NOMO-1 (cell line): ENCODE results near the gene TSNAXIP1.
"Not testable (repeated sequence)": the region's sequence is repeated elsewhere in the genome, so short reads cannot be mapped to it uniquely, and the experiment has no call there.

Experiments used
- DNase-seq, 2 experiments: peaks; one replicate each; lab custom pipeline; 2025; ENCODE audit not compliant: unreplicated experiment in 2 of 2; lab: John Stamatoyannopoulos, UW

TSNAXIP1 gene

DNA sequence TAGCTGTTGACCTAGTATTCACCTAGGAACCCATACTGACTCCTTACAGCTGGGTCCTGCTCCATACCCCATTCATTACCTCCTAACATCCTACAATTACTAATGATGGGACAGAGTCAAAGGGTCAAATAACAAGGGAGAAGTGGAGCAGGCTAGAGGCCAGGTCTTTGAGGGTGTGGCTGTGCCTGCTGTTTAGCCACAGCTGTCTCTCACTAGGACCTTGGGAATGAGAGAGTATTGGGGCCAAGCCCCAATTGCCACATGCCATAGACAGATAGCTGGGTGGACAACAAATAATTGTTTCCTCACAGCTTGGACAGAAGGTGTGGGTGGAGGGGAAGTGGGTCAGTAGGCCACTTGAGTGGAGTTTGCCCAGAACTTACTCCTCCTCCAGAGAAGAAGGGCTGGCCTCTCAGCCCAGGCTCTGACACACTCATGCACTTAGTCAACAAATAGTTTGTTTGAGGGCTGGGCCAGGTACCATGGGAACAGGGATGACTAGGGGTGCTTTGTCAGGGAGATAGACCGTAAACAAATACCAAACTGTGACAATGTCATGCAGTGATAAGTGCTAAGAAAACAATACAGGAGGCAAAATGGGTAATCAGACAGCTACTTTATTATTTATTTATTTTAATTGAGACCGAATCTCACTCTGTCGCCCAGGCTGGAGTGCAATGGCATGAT, 51.0 kb downstream of the TSNAXIP1 start:
- no peak for DNase-seq

DNA sequence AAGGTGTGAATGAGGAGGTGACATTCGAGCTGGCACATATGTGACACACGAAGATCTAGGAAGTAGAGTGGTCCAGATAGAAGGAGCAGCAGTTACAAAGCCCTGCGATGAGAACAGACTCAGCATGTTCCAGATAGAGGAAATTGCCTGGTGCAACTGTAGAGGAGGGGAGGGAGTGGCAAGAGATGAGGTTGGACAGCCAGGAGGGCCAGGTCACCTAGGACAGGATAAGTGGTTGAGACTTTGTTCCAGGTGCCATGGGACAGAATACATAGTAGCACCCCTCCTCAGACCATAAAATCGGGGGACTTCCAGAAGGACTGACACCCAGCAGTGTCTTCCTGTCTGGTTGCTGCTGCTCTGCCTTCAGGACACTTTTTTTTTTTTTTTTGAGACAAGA, 51.8 kb downstream of the TSNAXIP1 start:
- no peak for DNase-seq

DNA sequence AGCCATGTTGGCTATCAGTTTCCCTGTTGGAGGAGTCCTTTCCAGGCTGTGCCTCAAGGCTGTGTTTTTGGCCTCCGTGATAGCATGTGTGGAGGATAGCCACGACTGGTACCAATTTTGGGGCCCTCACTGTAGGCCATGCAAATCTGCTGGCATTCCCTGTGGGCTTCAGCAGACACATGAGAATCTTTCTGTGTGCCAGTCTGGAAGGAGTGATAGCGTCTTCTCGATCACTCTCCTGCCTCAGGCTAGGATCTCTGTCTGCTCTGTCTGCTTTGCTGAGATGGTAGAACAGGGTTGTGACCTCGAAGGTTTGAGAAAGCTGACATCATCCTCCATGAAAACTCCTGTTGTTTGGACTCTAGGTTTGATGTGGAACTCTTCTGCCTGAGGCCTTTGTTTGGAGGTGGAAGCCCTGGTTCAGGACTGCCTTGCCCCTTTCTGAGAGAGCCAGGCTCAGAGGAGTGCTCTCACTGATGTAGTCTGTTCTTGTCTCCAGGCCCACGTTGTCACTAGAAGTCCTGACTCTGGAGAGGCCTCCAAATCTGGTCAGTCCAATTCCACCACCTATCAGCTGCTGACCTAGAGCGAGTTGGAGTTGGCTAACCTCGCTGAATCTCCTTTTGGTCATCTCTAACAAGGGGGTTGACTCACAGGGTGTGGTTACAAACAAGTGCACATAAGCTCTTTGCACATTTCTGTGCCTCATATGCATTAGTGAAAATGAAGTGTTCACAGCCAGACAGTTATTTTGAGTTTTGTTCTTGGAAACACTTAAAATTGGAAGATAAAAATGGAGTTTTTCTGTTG, 54.1 kb downstream of the TSNAXIP1 start:
- no peak for DNase-seq

DNA sequence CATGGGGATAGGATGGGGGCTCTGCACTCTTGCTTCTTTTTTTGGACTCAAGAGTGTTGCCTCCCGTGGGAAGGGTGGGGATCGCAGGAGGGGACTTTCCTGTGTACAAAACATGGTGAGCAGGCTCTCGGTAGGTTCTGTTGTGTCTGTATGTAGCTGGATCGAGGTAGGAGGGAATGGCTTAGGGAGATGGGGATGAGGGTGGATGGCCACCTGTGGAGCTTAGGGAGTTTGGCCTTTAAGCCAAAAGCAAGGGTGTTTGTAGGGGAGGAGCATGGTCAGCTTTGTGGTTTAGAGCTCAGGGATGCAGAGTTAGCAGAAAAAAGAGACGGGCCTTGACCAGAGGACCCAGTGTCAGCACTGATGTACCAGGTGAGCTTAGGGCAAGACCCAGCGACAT, 55.2 kb downstream of the TSNAXIP1 start:
- no peak for DNase-seq

DNA sequence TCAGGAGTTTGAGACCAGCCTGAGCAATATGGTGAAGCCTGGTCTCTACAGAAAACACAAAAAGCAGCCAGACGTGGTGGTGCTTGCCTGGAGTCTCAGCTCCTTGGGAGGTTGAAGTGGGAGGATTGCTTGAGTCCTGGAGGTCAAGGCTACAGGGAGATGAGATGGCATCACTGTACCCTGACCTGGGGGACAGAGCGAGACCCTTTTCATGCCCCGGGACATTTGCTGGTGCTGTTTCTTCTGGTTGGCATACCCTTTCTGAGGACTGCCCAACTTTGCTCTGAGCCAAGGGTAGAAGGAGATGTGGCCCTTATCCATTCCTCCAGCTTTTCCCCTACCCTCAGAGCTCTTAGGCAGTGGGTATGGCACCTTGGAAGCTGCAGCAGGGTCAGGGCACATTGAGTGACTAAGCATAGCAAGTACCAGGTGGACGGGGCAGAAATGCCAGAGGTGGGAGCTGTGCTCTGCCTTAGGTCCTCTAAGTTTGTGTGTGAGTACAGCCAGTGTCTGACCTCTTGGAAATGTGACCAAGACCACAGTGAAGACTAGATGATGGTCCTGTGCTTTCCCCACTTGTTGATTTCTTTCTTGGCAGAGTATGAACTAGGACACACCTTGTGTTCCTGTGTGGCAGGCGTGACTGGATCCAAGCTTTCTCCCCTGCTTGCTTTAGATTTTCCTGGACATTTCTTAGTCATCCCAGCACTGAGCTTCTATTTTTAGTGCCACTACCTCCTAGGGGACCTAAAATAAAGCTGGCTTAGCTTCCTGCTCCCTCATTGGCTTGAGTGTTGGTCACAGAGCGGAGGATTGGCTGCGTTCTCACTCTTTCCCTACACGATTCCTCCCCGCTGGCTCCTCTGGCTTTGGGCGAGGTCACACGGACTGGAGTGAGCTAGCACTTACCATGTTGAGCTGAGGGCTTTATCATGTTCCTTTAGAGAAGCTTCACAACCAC, 56.2 kb downstream of the TSNAXIP1 start:
- no peak for DNase-seq

DNA sequence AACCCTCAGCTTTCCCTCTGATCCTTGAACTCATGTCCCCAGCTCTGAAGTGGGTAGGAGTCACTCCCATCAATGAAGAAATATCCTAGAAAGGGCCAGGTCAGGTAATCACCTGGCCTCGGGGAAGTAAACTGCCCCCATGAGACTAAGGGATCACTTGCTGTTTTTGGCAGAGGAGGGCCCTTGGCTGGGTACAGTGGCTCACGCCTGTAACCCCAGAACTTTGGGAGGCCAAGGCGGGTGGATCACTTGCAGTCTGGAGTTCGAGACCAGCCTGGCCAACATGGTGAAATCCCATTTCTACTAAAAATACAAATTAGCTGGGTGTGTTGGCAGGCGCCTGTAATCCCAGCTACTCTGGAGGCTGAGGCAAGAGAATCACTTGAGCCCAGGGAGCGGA, 57.4 kb downstream of the TSNAXIP1 start:
- not testable (repeated sequence) for DNase-seq

DNA sequence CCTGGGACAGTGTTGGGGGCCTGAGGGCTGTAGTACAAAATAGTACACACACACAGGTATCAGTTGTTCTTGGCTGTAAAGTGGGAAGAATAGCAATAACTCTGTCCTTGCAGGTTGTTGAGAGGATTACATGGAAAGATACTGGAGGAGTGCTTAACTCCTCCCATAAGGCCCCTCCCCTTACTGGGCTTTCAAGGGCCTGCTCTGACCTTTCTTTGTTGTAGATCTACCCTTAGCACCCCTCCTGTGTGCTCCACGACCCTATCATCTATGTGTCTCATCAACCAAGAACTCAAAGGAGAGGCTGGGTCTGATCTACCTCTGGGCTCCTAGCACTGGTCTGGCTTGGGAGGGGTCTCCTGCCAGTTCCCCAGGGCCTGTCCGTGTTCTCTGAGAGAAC, 57.9 kb downstream of the TSNAXIP1 start:
- no peak for DNase-seq

DNA sequence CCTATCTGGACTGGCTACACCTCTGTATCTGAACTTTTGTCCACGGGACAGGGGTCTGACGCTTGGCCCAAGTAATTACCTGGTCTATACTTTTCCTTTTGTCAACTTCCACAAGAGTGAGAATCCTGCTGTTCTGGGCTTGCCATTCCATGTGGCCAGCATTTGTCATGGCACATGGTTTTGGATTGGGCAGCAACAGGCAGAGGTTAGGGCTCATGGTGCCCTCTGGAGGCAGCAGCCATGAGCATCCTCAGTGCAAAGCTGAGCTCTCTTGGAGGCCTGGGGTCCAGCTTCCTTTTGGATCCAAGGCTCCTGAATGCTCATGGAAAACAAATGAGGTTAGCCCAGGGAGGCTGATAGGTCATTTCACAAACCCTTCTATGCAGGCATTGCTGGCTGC, 58.6 kb downstream of the TSNAXIP1 start:
- peak in 1 of 2 experiments; percentile 5 for DNase-seq

DNA sequence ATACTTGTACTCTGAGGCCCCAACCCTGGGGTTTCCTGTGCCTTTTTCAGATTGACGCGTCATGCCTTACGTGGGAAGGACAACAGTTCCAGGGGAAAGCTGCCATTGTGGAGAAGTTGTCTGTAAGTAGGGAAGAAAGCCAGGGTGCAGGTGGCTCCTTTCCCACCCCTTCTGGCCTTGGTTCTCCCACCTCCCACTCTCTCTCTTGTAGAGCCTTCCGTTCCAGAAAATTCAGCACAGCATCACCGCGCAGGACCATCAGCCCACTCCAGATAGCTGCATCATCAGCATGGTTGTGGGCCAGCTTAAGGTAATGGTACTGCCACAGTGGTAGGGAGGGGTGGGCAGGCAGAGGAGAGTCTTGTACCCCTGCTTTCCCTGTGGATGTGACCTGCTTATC, 61.6 kb downstream of the TSNAXIP1 start:
- DNase-seq, result no peak

DNA sequence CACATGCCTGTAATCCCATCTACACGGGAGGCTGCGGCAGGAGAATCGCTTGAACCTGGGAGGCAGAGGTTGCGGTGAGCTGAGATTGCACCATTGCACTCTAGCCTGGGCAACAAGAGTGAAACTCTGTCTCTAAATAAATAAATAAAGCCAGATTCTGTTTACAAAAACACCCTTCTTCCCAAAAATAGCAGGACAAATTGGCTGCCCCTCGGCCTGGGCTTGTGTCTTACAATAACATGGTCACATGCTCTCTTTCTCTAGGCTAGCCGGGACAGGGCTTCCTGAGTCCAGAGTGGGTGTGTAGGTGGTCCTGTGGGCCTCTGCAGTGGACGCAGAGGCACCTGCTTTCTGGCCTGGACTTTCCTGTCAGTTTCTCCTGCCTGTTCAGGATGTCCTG, 63.0 kb downstream of the TSNAXIP1 start:
- no peak for DNase-seq

DNA sequence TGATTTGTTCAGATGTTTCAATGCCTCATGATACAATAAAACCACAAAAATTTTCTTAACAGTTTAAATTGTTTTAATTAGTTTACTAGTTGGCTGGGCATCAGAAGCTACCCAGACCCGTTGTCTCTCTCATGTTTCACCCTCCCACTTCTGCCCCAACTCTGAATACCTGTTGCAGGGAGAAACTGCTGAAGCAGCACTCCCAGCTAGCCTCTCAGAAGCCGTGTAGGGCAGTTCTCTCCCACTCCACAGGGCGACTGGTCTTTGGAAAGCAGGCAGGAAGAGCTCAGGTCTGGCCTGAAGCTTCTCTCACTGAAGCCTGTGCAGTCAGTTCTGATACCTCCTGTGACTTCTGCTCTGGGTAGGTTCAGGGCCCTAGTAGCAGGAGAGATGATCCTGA, 64.6 kb downstream of the TSNAXIP1 start:
- DNase-seq, result no peak

DNA sequence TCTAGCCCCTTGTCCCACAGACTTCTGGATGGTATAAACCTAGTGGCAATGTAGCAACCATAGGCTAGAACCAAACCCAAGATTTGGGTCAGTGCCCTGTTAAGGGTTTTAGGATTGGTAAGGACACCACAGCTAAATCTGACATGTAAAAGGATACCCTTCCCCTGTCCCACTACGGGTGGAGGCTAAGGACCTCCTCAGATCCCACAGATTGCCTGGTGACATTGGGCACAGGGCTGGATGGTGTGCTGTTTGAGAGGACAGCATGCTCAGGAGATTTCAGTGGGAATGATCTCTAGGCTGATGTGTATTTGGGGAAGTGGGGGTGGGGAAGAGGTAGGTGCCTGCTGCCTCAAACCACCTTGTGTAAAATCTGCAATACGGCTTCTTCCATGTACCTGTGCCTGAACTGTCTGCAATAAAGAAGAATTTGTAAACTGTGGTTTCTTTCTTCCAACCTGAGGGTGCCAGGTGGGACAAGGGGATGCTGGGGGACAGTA, 65.5 kb downstream of the TSNAXIP1 start:
- no peak for DNase-seq

DNA sequence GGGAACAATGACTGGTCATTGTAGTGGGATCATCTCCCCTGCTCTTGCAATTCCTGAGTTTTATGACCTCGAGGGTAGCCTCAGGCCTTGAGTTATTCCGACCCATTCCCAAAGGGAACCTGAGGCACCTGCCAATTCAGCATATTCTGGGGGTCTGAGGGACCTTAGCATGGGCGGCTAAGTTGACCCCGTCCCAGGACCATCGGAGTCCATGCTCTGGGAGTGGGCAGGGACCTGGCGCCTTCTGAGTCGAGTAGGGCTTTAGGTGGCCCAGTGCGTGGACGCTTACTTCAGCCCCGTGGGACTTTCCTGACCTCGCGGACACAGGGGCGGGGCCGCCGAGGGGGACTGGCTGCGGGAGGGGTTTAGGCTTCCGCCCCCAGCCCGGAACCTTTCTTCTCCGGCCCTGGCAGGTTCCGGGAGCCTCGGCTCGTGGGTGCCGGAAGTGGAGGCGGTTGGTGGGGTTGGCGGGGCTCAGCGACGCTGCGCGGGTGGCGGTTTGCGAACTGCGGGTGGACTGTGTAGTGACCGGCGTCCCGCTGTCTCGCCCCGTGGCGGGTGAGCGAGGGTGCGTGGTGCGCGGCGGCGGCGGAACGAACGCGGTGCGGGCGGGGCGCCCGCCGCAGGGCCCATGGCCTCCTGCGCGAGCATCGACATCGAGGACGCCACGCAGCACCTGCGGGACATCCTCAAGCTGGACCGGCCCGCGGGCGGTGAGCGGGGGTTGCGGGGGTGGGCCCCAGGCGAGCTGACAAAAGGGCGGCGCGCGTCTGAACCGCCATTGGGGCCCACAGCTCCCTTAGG, 66.1 kb downstream of the TSNAXIP1 start, which contains the start of gene EDC4:
Gene EDC4, plus strand, starts transcription at position 422 of the 804 bp plus-strand sequence. Its CDS starts 210 bp downstream, at position 632.
- peak; percentile 46 to 75 for DNase-seq

DNA sequence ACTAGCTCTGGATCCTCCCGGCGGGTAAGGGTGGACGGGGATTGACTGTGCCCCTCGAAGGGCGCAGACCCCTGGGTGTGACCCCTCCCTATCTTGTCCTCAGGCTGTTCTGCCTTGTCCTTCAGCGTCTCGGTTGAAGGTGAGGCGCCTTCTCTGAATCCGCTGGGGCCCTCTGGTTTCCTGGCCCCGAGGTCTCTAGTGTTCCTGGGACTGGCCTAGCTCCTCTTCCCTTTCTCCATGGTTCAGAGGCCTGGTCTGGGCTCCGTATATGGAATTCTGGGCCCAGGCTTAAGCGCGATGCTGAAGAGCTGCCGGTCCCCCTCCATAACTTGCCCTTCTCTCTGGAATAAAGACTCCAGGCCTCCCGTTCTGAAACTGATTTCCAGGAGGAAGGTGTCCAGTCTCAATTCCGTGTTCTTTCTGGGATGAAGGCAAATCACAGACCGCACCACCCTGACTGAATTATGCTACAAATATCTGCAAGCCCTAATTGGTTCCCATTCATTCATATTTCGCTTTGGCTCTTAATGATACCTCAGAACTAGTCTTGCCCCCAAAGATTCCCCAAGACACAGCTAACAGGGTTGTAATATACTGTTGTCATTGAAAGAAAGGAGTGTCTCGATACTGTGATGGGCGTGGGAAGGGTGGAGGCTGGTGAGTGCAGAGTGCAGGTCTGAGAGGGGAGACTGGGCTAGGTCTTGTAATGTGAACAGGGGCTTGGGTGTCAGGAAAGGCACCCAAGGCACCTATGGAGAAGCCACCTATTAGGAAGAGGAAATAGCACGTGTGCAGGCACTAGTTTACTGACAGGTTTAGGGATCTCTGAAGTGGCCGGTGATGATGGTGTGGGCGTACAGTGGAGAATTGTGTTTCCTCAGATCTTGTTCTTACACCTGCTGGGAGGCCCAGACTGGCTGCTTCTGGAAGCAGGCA, 67.0 kb downstream of the TSNAXIP1 start:
- DNase-seq, result no peak

DNA sequence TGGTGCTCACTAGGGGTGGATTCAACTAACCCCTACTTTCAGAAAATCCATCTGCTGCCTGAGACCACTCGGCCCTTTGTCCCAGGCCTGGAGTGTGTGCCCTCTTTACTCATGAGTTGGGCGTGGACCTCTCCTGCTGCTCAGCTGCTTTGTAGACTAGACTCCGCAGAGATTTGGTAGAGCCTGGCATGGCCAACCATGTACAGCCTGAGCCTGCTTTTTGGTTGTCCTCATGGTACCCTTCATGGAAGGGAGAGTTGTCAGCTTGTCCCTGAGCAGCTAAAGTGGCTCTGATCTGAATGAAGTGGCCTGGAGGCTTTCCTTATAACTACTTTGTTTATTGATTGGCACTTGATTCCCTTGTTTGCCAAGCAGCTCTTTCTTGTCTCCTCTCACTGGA, 67.7 kb downstream of the TSNAXIP1 start:
- DNase-seq, result no peak

DNA sequence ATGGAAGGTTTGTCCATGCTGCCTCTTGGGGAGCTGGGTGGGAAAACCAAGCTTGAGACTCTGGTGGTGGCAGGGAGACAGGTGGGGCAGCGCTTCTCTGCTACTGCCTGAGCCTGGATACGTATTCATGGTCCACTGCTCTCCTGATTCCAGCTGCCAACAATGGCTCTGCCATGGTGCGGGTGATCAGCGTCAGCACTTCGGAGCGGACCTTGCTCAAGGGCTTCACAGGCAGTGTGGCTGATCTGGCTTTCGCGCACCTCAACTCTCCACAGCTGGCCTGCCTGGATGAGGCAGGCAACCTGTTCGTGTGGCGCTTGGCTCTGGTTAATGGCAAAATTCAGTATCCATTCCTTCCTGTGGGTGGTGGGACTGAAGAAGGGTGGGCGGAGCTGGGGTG, 70.4 kb downstream of the TSNAXIP1 start:
- DNase-seq, result no peak
